HFFc6 (cell line): ENCODE data around the gene TNPO1. TPM values are rescaled to one million over a fixed set of nuclear protein-coding genes. Genes with fewer than 3 reads are reported as not detected.
A peak's percentile ranks its signal among the peaks of the same experiment; 100 is the strongest.

ENCODE experiments used
- DNase-seq: peaks from one replicate; pipeline ENCODE4 v3.0.0-alpha.2; 2018
- H3K27ac Mint-ChIP-seq: 2 replicates; pipeline ENCODE4 v1.8.0; 2020; ENCODE audit warnings: mild to moderate bottlenecking, mixed read lengths
- H3K27me3 Mint-ChIP-seq: 2 replicates; pipeline ENCODE4 v1.8.0; 2021; ENCODE audit warnings: mild to moderate bottlenecking, moderate library complexity, mixed read lengths; ENCODE audit not compliant: insufficient read depth
- H3K36me3 Mint-ChIP-seq: 2 replicates; pipeline ENCODE4 v1.8.0; 2021; ENCODE audit warnings: low read depth, mixed read lengths
- H3K4me1 Mint-ChIP-seq: 2 replicates; pipeline ENCODE4 v1.8.0; 2020; ENCODE audit warnings: low read depth, mixed read lengths
- H3K4me3 Mint-ChIP-seq: 2 replicates; pipeline ENCODE4 v1.8.0; 2020; ENCODE audit warnings: mild to moderate bottlenecking, moderate library complexity, mixed read lengths
- H3K9me3 Mint-ChIP-seq: 2 replicates; pipeline ENCODE4 v1.8.0; 2020; ENCODE audit warnings: mild to moderate bottlenecking, mixed read lengths
- CTCF ChIP-seq: fragments of 200-600 bp; sonication (generic); IDR thresholded peaks from 2 replicates; pipeline ENCODE4 v1.5.0; 2021; ENCODE audit warnings: antibody characterized with exemption, mild to moderate bottlenecking
- long read RNA-seq: library from polyadenylated mRNA; unstranded; transcript quantifications from one replicate; pipeline ENCODE4 v2.0.0, GENCODE V29; 2019
- total RNA-seq, 6 experiments: library from RNA; stranded (reverse); fragmentation: NEBNext Ultra II Directional; extraction: Animal tissue kit (Norgen Biotek cat#: 25700); gene quantifications; 2 replicates in 1 of 6; 3 replicates in 5 of 6; pipeline ENCODE4 v1.2.3, GENCODE V29; 2021

Gene TNPO1
- total RNA-seq, result 100 to 1,000 TPM; 149 to 194 (median 182) TPM
- long read RNA-seq, full-length matches to known transcripts, result 67 of 136 reads
- long read RNA-seq, partial matches to known transcripts, result 24 of 136 reads
- long read RNA-seq, other reads (novel, unspliced or antisense), result 45 of 136 reads

- Mint-ChIP-seq H3K4me3 (peak within 1 kb of the TSS; percentile 100), H3K9me3 (no peaks in the 10 kb centered on the region), H3K27ac (peak within 1 kb of the TSS; percentile 98), H3K4me1 (peaks cover 26% of the 10 kb centered on the region), H3K36me3 (peaks cover 5% of the 10 kb centered on the region; the same call in 1 of the 2 replicates), H3K27me3 (peaks cover 5% of the 10 kb centered on the region)
- no peak; the same call in 1 of the 2 replicates for TF ChIP-seq CTCF
- peak; percentile 91 for DNase-seq
Observed at GRCh38 chr5:72816284-72817075, at the start of gene TNPO1. Gene TNPO1, plus strand, starts transcription at chr5:72816661. Its CDS starts 77 bp downstream, at chr5:72816738.

GRCh38 chr5:72767289-72768010 lies 49.0 kb upstream of the TNPO1 start:
- DNase-seq, result no peak
- no peak overlapping the region for H3K27ac Mint-ChIP-seq
- no peaks in the 10 kb centered on the region for H3K9me3 Mint-ChIP-seq
- no peak for TF ChIP-seq CTCF
- no peak overlapping the region for H3K4me3 Mint-ChIP-seq
- H3K4me1 Mint-ChIP-seq, result no peaks in the 10 kb centered on the region
- peaks cover 13% of the 10 kb centered on the region for H3K27me3 Mint-ChIP-seq
- no peaks in the 10 kb centered on the region for H3K36me3 Mint-ChIP-seq

GRCh38 chr5:72770266-72770665 lies 46.2 kb upstream of the TNPO1 start:
- no peak for DNase-seq
- Mint-ChIP-seq H3K36me3 (no peaks in the 10 kb centered on the region), H3K27ac (no peak overlapping the region), H3K9me3 (no peaks in the 10 kb centered on the region), H3K4me1 (no peaks in the 10 kb centered on the region), H3K4me3 (no peak overlapping the region), H3K27me3 (peaks cover 13% of the 10 kb centered on the region)
- TF ChIP-seq CTCF, result no peak

GRCh38 chr5:72776684-72777083 lies 39.8 kb upstream of the TNPO1 start:
- no peak overlapping the region for H3K27ac Mint-ChIP-seq
- H3K9me3 Mint-ChIP-seq, result peaks cover 34% of the 10 kb centered on the region
- H3K27me3 Mint-ChIP-seq, result peaks cover 7% of the 10 kb centered on the region; the same call in 1 of the 2 replicates
- no peaks in the 10 kb centered on the region for H3K4me1 Mint-ChIP-seq
- H3K36me3 Mint-ChIP-seq, result peaks cover 16% of the 10 kb centered on the region
- TF ChIP-seq CTCF, result no peak
- DNase-seq, result no peak
- no peak overlapping the region for H3K4me3 Mint-ChIP-seq

- TF ChIP-seq CTCF, result no peak
- H3K9me3 Mint-ChIP-seq, result peaks cover 34% of the 10 kb centered on the region
- DNase-seq, result no peak
- H3K27me3 Mint-ChIP-seq, result peaks cover 7% of the 10 kb centered on the region; the same call in 1 of the 2 replicates
- no peaks in the 10 kb centered on the region for H3K4me1 Mint-ChIP-seq
- no peak overlapping the region for H3K4me3 Mint-ChIP-seq
- H3K36me3 Mint-ChIP-seq, result peaks cover 16% of the 10 kb centered on the region
- H3K27ac Mint-ChIP-seq, result no peak overlapping the region
Observed at GRCh38 chr5:72779520-72779919, 36.9 kb upstream of the TNPO1 start.
